SK-N-SH (cell line): Measurements from ENCODE around the gene SYNM. TPM values are rescaled to one million over a fixed set of nuclear protein-coding genes. Genes with fewer than 3 reads are reported as not detected.
A peak's percentile ranks its signal among the peaks of the same experiment; 100 is the strongest.

Experiments
- CTCF ChIA-PET: fragments of 300-600, 350-600 bp; formaldehyde crosslinking; extraction: SDS; loops from one replicate; lab custom pipeline; 2021; lab: Yijun Ruan, JAX
- POLR2A ChIA-PET: fragments of 350-600 bp; sonication (Branson Sonifier 250); formaldehyde crosslinking; extraction: SDS; loops from one replicate; lab custom pipeline; 2020; ENCODE audit warnings: antibody characterized with exemption, inconsistent platforms; lab: Yijun Ruan, JAX
- DNase-seq: peaks from one replicate; pipeline ENCODE4 v3.0.0; 2012
- H2AFZ ChIP-seq: fragments of 200-600 bp; sonication (generic); 2 replicates; pipeline ENCODE4 v1.8.1; 2016; ENCODE audit warnings: antibody characterized with exemption, mild to moderate bottlenecking, low read depth
- H3F3A ChIP-seq: fragments of 200-600 bp; sonication (generic); replicated peaks from 2 replicates; pipeline ENCODE3; 2016; ENCODE audit warnings: antibody characterized with exemption, mild to moderate bottlenecking; ENCODE audit not compliant: insufficient read depth
- H3K27ac ChIP-seq, 2 experiments: fragments of 200-500 bp in 1 of 2; fragments of 200-600 bp in 1 of 2; sonication (Bioruptor generic) in 1 of 2; sonication (generic), shearing (Covaris generic) in 1 of 2; 2 replicates each; pipeline versions ENCODE4 v1.5.1 to v1.6.1; 2014 to 2016; ENCODE audit warnings: low read depth in 2 of 2, inconsistent platforms in 1 of 2, low read length in 1 of 2, mild to moderate bottlenecking in 1 of 2, mixed read lengths in 1 of 2
- H3K27me3 ChIP-seq: fragments of 200-600 bp; sonication (generic), shearing (Covaris generic); 2 replicates; pipeline ENCODE4 v1.6.1; 2016; ENCODE audit warnings: mixed run types; ENCODE audit not compliant: insufficient read depth
- H3K36me3 ChIP-seq, 2 experiments: fragments of 200-500 bp in 1 of 2; fragments of 200-600 bp in 1 of 2; sonication (Bioruptor generic) in 1 of 2; sonication (generic) in 1 of 2; replicated peaks in 1 of 2; 2 replicates each; pipeline versions ENCODE3 to v1.5.1; 2014 to 2016; ENCODE audit warnings: low read length in 1 of 2, mild to moderate bottlenecking in 1 of 2; ENCODE audit not compliant: insufficient read depth in 2 of 2, control insufficient read depth in 1 of 2
- H3K4me1 ChIP-seq, 2 experiments: fragments of 200-500 bp in 1 of 2; fragments of 200-600 bp in 1 of 2; sonication (Bioruptor generic) in 1 of 2; sonication (generic), shearing (Covaris generic) in 1 of 2; 2 replicates each; pipeline versions ENCODE4 v1.5.1 to v1.6.1; 2014 to 2016; ENCODE audit warnings: low read depth in 1 of 2, low read length in 1 of 2, mixed run types in 1 of 2; ENCODE audit not compliant: insufficient read depth in 2 of 2, control insufficient read depth in 1 of 2
- H3K4me2 ChIP-seq: fragments of 200-600 bp; sonication (generic), shearing (Covaris generic); 2 replicates; pipeline ENCODE4 v1.6.1; 2017; ENCODE audit warnings: mixed run types
- H3K4me3 ChIP-seq, 2 experiments: fragments of 200-500 bp in 1 of 2; fragments of 200-600 bp in 1 of 2; sonication (Bioruptor generic) in 1 of 2; sonication (generic), shearing (Covaris generic) in 1 of 2; 2 replicates each; pipeline versions ENCODE4 v1.5.1 to v1.8.1; 2014 to 2016; ENCODE audit warnings: low read depth in 2 of 2, inconsistent platforms in 1 of 2, low read length in 1 of 2, mild to moderate bottlenecking in 1 of 2, mixed read lengths in 1 of 2, moderate library complexity in 1 of 2
- H3K79me2 ChIP-seq: fragments of 200-600 bp; sonication (generic); 2 replicates; pipeline ENCODE4 v1.8.1; 2017; ENCODE audit warnings: mild to moderate bottlenecking; ENCODE audit not compliant: insufficient read depth
- H3K9ac ChIP-seq: fragments of 200-600 bp; sonication (generic); 2 replicates; pipeline ENCODE4 v1.6.1; 2017; ENCODE audit warnings: mixed run types
- H3K9me2 ChIP-seq: fragments of 200-600 bp; sonication (generic); 2 replicates; pipeline ENCODE4 v1.6.1; 2017; ENCODE audit warnings: mixed run types
- H3K9me3 ChIP-seq: fragments of 200-600 bp; sonication (generic); 2 replicates; pipeline ENCODE4 v1.6.1; 2017; ENCODE audit warnings: mixed run types, mild to moderate bottlenecking, moderate library complexity
- H4K20me1 ChIP-seq: fragments of 200-600 bp; sonication (generic); 2 replicates; pipeline ENCODE4 v1.6.1; 2017; ENCODE audit warnings: mild to moderate bottlenecking, mixed run types; ENCODE audit not compliant: insufficient read depth
- CHD2 ChIP-seq: fragments of 150-350 bp; IDR thresholded peaks from 2 replicates; pipeline ENCODE4 v1.6.1; 2018; ENCODE audit warnings: low read length; ENCODE audit not compliant: partially characterized antibody
- CTCF ChIP-seq: fragments of 200-600 bp; sonication (generic); IDR thresholded peaks from 2 replicates; pipeline ENCODE4 v1.6.1; 2017; ENCODE audit warnings: antibody characterized with exemption, mild to moderate bottlenecking, moderate library complexity
- ELF1 ChIP-seq: IDR thresholded peaks from 2 replicates; pipeline ENCODE4 v1.4.0; 2012
- FOXJ3 ChIP-seq: sonication (generic); formaldehyde crosslinking; IDR thresholded peaks from 2 replicates; pipeline ENCODE4 v1.5.1; 2020; ENCODE audit warnings: mild to moderate bottlenecking, missing genetic modification reagents
- GABPA ChIP-seq: IDR thresholded peaks from 2 replicates; pipeline ENCODE4 v1.4.0; 2012; ENCODE audit warnings: low read depth, mild to moderate bottlenecking
- GATA2 ChIP-seq: sonication (generic); formaldehyde crosslinking; IDR thresholded peaks from 2 replicates; pipeline ENCODE4 v1.5.0; 2020; ENCODE audit warnings: mild to moderate bottlenecking, missing genetic modification reagents
- MXI1 ChIP-seq: IDR thresholded peaks from 2 replicates; pipeline ENCODE4 v1.6.1; 2012; ENCODE audit warnings: mild to moderate bottlenecking, low read depth, low read length, improper control_type of control experiment
- NFIC ChIP-seq: IDR thresholded peaks from 2 replicates; pipeline ENCODE4 v1.4.0; 2012; ENCODE audit warnings: borderline replicate concordance
- POLR2AphosphoS5 ChIP-seq: IDR thresholded peaks from 2 replicates; pipeline ENCODE4 v1.6.1; 2012; ENCODE audit warnings: low read depth, low read length
- RAD21 ChIP-seq: IDR thresholded peaks from 2 replicates; pipeline ENCODE4 v1.6.1; 2012; ENCODE audit warnings: mild to moderate bottlenecking, low read length
- REST ChIP-seq: IDR thresholded peaks from 2 replicates; pipeline ENCODE4 v1.6.1; 2012; ENCODE audit warnings: mild to moderate bottlenecking, low read depth, low read length, moderate library complexity
- RXRA ChIP-seq: IDR thresholded peaks from 2 replicates; pipeline ENCODE4 v1.4.0; 2012; ENCODE audit warnings: low read depth, mild to moderate bottlenecking, borderline replicate concordance
- SIN3A ChIP-seq: IDR thresholded peaks from 2 replicates; pipeline ENCODE4 v1.6.1; 2012; ENCODE audit warnings: low read depth, mild to moderate bottlenecking, low read length, moderate library complexity, borderline replicate concordance
- SMC3 ChIP-seq: IDR thresholded peaks from 2 replicates; pipeline ENCODE4 v1.6.1; 2012; ENCODE audit warnings: low read depth, low read length, improper control_type of control experiment
- TAF1 ChIP-seq: IDR thresholded peaks from 2 replicates; pipeline ENCODE4 v1.6.1; 2012; ENCODE audit warnings: low read depth, mild to moderate bottlenecking, low read length, moderate library complexity, borderline replicate concordance
- TEAD4 ChIP-seq: IDR thresholded peaks from 2 replicates; pipeline ENCODE4 v1.4.0; 2012; ENCODE audit warnings: mild to moderate bottlenecking, borderline replicate concordance; ENCODE audit not compliant: insufficient read depth
- YY1 ChIP-seq: IDR thresholded peaks from 2 replicates; pipeline ENCODE4 v1.4.0; 2012; ENCODE audit warnings: low read depth, mild to moderate bottlenecking
- WGBS: methylation state at CpG from one replicate; pipeline ENCODE4 v1.1.6; 2017; ENCODE audit warnings: low lambda C conversion rate; 5-methylcytosine and 5-hydroxymethylcytosine counted together
- polyA plus RNA-seq, 3 experiments: library from polyadenylated mRNA; depleted of rRNA; stranded (reverse); fragments of >200 nt; gene quantifications; 2 replicates each; pipeline ENCODE4 v1.2.3, GENCODE V29; 2012
- TF ChIP-seq, protein P1 (sequence below): fragments of 150-350 bp; IDR thresholded peaks from 2 replicates; pipeline ENCODE4 v1.6.1; 2016; ENCODE audit warnings: mild to moderate bottlenecking, low read depth, low read length
- TF ChIP-seq, protein P2 (sequence below): IDR thresholded peaks from 2 replicates; pipeline ENCODE4 v1.4.0; 2012; ENCODE audit warnings: low read depth, borderline replicate concordance
- TF ChIP-seq, protein P3 (sequence below): IDR thresholded peaks from 2 replicates; pipeline ENCODE4 v1.4.0; 2012; ENCODE audit warnings: low read depth
- TF ChIP-seq, protein P4 (sequence below): IDR thresholded peaks from 2 replicates; pipeline ENCODE4 v1.4.0; 2012; ENCODE audit warnings: low read depth, borderline replicate concordance

SYNM gene
- polyA plus RNA-seq, 1 of the 3 experiments (the other 2 are of a cell fraction): 5.0 TPM

DNA sequence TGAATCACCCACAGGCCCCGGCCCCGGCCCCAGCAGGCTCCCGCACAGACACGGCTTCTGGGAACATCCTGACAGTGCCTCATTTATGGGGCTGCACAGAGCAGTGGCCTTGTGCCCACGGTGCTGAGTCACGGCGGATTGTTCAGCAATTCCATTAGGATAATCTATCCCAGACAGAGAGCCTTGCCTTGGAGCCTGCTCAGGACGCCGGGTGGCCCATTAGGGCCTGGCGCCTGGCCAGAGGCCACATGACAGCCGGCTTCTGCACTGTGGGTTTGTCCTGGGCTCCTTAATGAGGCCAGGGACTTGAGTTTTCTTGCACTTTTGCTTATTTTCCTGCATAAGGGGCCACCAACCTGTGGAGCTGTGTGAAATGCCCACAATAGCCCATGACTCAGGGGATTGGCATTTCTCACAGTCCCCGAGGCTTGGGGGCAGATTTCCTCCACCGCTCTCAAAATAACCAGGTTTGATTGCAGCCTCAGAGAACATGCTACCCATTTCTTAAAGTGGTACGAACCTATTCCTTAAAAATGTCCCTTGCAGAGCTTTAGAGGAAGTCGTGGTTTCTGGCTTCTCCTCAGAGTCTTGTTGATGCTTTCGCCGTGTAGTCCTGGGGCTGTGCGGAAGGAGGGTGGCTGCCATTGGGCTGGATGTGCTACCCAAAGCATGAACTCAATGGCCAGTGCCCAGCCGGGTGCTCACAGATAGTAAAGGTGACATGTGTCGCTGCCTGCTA lies 19.0 kb downstream of the SYNM start:
- Histone ChIP-seq H3K4me3 (peak overlapping the region; percentile 40 to 49), H3K36me3 (peaks cover 1 to 14% of the 10 kb centered on the region in 2 experiments), H3K9me2 (no peaks in the 10 kb centered on the region), H3F3A (peaks cover 27% of the 10 kb centered on the region), H3K79me2 (no peaks in the 10 kb centered on the region), H3K9ac (peak overlapping the region; percentile 58; the same call in 1 of the 2 replicates), H2AFZ (peak overlapping the region; percentile 75; the same call in 1 of the 2 replicates), H3K27me3 (no peaks in the 10 kb centered on the region), H3K27ac (peak overlapping the region; percentile 95 to 100), H3K4me2 (peak overlapping the region; percentile 86), H4K20me1 (no peaks in the 10 kb centered on the region), H3K9me3 (no peaks in the 10 kb centered on the region), H3K4me1 (peaks cover 14 to 56% of the 10 kb centered on the region in 2 experiments)
- CTCF ChIA-PET: interaction anchor here (1.4 to 9.7 kb wide), 6 partner anchors 12 to 110 kb away, joined by 3 to 102 read pairs (median 5); partner anchors contain the start of gene SYNM
- 7% methylated on average over 19 of the region's 20 CpGs for WGBS
- POLR2A ChIA-PET: interaction anchor here (0.7 kb wide), 1 partner anchor 19 kb away, joined by 3 read pairs; the partner anchor contains the start of gene SYNM
- DNase-seq: peak; percentile 93
- TF ChIP-seq, protein P1, sequence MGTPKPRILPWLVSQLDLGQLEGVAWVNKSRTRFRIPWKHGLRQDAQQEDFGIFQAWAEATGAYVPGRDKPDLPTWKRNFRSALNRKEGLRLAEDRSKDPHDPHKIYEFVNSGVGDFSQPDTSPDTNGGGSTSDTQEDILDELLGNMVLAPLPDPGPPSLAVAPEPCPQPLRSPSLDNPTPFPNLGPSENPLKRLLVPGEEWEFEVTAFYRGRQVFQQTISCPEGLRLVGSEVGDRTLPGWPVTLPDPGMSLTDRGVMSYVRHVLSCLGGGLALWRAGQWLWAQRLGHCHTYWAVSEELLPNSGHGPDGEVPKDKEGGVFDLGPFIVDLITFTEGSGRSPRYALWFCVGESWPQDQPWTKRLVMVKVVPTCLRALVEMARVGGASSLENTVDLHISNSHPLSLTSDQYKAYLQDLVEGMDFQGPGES: no peak
- TF ChIP-seq POLR2AphosphoS5 (peak; percentile 63), FOXJ3 (CRISPR knock-in tag) (peak; percentile 58; the same call in 1 of the 2 replicates), REST (0 out of 2 replicates have a peak, but pooled peaks have one; percentile 27), RXRA (peak; percentile 90; the same call in 1 of the 2 replicates), SIN3A (peak; percentile 51; the same call in 1 of the 2 replicates), CHD2 (peak; percentile 84), ELF1 (no peak), GABPA (no peak), GATA2 (peak; percentile 52; the same call in 1 of the 2 replicates), NFIC (peak; percentile 97), TAF1 (peak; percentile 34; the same call in 1 of the 2 replicates), TEAD4 (peak; percentile 84), RAD21 (peak; percentile 19), CTCF (no peak), MXI1 (peak; percentile 82; the same call in 1 of the 2 replicates), YY1 (0 out of 2 replicates have a peak, but pooled peaks have one; percentile 40), SMC3 (no peak; the same call in 1 of the 2 replicates)
- TF ChIP-seq, protein P2, sequence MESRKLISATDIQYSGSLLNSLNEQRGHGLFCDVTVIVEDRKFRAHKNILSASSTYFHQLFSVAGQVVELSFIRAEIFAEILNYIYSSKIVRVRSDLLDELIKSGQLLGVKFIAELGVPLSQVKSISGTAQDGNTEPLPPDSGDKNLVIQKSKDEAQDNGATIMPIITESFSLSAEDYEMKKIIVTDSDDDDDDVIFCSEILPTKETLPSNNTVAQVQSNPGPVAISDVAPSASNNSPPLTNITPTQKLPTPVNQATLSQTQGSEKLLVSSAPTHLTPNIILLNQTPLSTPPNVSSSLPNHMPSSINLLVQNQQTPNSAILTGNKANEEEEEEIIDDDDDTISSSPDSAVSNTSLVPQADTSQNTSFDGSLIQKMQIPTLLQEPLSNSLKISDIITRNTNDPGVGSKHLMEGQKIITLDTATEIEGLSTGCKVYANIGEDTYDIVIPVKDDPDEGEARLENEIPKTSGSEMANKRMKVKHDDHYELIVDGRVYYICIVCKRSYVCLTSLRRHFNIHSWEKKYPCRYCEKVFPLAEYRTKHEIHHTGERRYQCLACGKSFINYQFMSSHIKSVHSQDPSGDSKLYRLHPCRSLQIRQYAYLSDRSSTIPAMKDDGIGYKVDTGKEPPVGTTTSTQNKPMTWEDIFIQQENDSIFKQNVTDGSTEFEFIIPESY: 0 out of 2 replicates have a peak, but pooled peaks have one; percentile 44
- TF ChIP-seq, protein P3, sequence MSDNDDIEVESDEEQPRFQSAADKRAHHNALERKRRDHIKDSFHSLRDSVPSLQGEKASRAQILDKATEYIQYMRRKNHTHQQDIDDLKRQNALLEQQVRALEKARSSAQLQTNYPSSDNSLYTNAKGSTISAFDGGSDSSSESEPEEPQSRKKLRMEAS: peak; percentile 79
- TF ChIP-seq, protein P4, sequence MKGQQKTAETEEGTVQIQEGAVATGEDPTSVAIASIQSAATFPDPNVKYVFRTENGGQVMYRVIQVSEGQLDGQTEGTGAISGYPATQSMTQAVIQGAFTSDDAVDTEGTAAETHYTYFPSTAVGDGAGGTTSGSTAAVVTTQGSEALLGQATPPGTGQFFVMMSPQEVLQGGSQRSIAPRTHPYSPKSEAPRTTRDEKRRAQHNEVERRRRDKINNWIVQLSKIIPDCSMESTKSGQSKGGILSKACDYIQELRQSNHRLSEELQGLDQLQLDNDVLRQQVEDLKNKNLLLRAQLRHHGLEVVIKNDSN: peak; percentile 69
